SU-DHL-6 (cell line): ENCODE results near the gene SPTSSB.

ENCODE experiments used
- CTCF ChIP-seq: fragments of 200-600 bp; sonication (generic); IDR thresholded peaks from one replicate; pipeline ENCODE4 v1.5.1; 2017; ENCODE audit warnings: antibody characterized with exemption, mild to moderate bottlenecking, low read length, moderate library complexity; ENCODE audit not compliant: insufficient read depth, poor library complexity, severe bottlenecking
- EZH2phosphoT487 ChIP-seq: fragments of 200-600 bp; sonication (generic), shearing (Covaris generic); conservative IDR thresholded peaks from 2 replicates; pipeline ENCODE4 v1.6.1; 2018; ENCODE audit warnings: mild to moderate bottlenecking, antibody characterized with exemption, low read length, moderate library complexity, mixed read lengths

GRCh38 chr3:161405087-161405486 lies 33.8 kb upstream of the SPTSSB start:
- TF ChIP-seq CTCF (no peak), EZH2phosphoT487 (no peak)
